Measurements from ENCODE around the gene OR8H1. TPM values are rescaled to one million over a fixed set of nuclear protein-coding genes. Genes with fewer than 3 reads are reported as not detected.

The OR8H1 gene, protein sequence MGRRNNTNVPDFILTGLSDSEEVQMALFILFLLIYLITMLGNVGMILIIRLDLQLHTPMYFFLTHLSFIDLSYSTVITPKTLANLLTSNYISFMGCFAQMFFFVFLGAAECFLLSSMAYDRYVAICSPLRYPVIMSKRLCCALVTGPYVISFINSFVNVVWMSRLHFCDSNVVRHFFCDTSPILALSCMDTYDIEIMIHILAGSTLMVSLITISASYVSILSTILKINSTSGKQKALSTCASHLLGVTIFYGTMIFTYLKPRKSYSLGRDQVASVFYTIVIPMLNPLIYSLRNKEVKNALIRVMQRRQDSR
- total RNA-seq: not detected

DNA sequence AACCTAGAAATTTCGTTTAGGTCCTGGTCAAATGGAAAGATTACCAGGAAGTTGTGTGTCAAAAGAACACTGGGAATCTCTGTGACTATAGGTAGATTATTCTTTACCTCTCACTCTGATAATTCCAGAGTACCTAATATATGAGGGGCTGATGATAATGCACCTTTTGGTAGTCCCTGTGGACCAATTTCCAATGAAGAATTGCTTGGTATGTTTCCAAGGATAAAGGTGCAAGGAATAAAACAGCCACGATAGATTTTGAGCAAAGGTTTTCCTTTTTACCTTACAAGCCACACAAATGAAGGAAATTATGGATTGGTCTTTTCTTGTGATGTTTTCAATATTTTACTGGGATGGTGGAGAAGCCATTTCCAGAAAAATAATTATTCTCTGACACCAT, at the start of gene OR8H1:
OR8H1 (minus strand) TSS at position 101 of the 400 bp plus-strand sequence. CDS start 1,192 bp downstream, outside the sequence.
- TF ChIP-seq, protein P1, sequence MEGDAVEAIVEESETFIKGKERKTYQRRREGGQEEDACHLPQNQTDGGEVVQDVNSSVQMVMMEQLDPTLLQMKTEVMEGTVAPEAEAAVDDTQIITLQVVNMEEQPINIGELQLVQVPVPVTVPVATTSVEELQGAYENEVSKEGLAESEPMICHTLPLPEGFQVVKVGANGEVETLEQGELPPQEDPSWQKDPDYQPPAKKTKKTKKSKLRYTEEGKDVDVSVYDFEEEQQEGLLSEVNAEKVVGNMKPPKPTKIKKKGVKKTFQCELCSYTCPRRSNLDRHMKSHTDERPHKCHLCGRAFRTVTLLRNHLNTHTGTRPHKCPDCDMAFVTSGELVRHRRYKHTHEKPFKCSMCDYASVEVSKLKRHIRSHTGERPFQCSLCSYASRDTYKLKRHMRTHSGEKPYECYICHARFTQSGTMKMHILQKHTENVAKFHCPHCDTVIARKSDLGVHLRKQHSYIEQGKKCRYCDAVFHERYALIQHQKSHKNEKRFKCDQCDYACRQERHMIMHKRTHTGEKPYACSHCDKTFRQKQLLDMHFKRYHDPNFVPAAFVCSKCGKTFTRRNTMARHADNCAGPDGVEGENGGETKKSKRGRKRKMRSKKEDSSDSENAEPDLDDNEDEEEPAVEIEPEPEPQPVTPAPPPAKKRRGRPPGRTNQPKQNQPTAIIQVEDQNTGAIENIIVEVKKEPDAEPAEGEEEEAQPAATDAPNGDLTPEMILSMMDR (IDR thresholded peaks at IDR 0.05; ENCODE audit: low read depth): no peak

- TF ChIP-seq, protein P1 (IDR thresholded peaks at IDR 0.05; ENCODE audit: low read depth): no peak
Measured at GRCh38 chr11:56340289-56340688, 48.2 kb upstream of the OR8H1 start.

- TF ChIP-seq, protein P1 (IDR thresholded peaks at IDR 0.05; ENCODE audit: low read depth): no peak
Measured at GRCh38 chr11:56333156-56333555, 41.1 kb upstream of the OR8H1 start.

DNA sequence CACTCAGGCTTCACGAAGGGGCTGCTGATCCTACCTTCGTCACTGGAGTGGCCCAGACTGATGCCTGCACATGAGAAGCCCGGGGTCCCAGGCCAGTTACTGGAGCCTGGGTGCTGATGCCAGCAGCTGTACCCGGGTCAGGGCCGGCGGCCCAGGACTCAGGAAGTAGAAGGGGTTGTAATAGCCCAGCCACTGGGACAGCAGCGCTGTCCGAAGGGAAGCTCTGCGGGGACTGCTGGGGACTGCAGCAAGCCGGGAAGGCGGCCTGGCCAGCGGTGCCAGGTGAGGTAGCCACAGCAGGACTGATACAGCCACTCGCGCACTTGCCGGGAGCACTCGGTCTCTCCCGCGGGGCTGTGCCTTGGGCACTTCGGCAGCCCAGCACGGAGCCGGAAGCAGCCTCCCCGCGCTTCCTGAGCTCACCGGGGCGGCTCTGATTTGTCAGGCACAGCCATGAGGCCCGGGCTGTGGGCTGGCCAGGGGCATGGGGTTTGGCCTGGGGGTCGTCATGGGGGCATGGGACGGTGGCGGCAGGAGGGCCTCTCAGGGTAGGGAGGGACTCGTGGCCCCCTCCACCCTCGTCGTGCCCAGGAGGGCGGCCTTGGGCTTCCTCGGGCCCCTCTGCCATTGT, 39.9 kb upstream of the OR8H1 start:
- TF ChIP-seq, protein P1 (IDR thresholded peaks at IDR 0.05; ENCODE audit: low read depth): no peak

- TF ChIP-seq, protein P1 (IDR thresholded peaks at IDR 0.05; ENCODE audit: low read depth): no peak
Measured at GRCh38 chr11:56314844-56315243, 22.8 kb upstream of the OR8H1 start, which contains the start of gene OR8K3. Gene OR8K3, plus strand, starts transcription at chr11:56315144. Its CDS starts 3,163 bp downstream, at chr11:56318307.

DNA sequence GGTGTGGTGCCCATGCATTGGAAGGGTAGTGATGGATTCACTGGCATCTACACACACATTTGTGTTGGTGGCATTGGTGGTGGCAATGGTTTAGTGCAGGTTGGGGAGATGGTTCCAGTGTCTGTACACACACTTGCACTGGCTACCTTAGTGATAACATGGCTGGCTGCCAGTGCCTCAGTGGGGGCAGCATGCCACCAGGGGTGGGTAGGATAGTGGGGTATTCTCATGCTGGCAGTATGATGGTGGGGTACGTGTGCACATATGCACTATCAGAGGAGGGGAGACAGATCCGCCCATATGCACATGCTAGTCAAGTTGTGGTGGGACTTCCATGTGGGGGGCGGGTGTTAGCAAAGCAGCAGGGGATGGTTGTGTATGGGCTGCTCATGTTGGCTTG, 15.8 kb upstream of the OR8H1 start:
- TF ChIP-seq, protein P1 (IDR thresholded peaks at IDR 0.05; ENCODE audit: low read depth): no peak

DNA sequence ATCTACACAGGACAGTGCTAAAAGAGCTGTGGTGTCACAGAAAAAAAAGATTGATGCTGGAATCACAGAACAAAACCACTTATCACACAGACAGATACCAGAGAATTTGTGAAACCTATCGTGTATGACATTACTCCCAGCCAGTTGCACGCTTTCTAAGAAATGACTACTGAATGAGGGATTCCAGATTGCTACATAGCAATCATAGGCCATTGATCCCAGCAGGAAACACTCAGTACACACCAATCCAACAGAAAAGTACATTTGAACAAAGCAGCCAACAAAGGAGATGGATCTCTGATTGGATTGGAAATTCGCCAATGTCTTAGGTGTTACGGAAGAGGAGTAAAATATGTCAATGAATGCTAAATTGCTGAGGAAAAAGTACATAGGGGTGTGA, 4.8 kb upstream of the OR8H1 start:
- TF ChIP-seq, protein P1 (IDR thresholded peaks at IDR 0.05; ENCODE audit: low read depth): no peak

All from subcutaneous adipose tissue (tissue), 4 donors.